ENCODE measurements around the gene WBP2. TPM values are rescaled to one million over a fixed set of nuclear protein-coding genes. Genes with fewer than 3 reads are reported as not detected.

WBP2 gene
- total and polyA plus RNA-seq, 9 of the 15 experiments (the other 6 are each of a cell fraction or from before 2014, with no cell fraction given): 2.2 to 74.3 (median 20.0) TPM

DNA sequence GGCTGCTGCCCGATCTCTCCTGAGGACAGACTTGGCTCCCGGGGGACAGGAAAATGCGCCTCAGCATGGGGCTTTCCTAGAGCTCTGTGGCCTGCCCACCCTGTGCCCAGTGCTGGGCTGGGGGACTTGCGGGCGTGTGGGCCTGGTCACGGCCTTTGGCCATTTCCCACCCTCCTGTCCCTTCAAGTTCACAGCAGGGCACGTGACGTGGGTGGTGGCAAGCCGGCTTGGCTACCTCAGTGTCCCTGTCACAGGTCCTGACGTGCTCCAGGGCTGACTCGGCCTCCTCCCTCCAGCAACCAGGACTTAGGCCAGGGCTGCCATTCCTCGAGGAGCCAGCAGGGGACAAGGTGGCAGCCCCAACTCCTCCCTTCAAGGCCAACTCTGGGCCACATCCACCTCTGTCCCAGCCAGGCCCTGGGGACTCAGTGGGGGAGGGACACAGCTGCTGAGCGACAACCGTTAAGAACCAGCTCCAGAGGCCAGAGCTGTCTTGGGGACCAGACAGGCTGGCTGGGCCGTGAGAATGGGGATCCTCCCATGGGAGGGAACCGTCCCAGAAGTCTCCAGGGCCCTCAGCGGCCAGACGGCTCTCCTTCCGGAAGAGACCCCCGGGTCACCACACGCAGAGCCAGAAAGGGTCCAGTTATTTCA, 9.9 kb downstream of the WBP2 start (continued):
- peak; percentile 61 for TF ChIP-seq CREM (IDR thresholded peaks at IDR 0.05; ENCODE audit: low read depth)
- peak; percentile 81; the same call in 1 of the 2 replicates for TF ChIP-seq FOXP1 (CRISPR knock-in tag; IDR thresholded peaks at IDR 0.05)
- TF ChIP-seq RHOXF2B (CRISPR knock-in tag; conservative IDR thresholded peaks at IDR 0.05): 0 out of 2 replicates have a peak, but pooled peaks have one; percentile 34
- TF ChIP-seq CBFA2T2 (conservative IDR thresholded peaks at IDR 0.05): 0 out of 2 replicates have a peak, but pooled peaks have one; percentile 27
- TF ChIP-seq ZNF445 (CRISPR knock-in tag; IDR thresholded peaks at IDR 0.05; ENCODE audit: low read depth): no peak
- no peak for TF ChIP-seq ZNF668 (CRISPR knock-in tag; IDR thresholded peaks at IDR 0.05)
- TF ChIP-seq, protein P1, sequence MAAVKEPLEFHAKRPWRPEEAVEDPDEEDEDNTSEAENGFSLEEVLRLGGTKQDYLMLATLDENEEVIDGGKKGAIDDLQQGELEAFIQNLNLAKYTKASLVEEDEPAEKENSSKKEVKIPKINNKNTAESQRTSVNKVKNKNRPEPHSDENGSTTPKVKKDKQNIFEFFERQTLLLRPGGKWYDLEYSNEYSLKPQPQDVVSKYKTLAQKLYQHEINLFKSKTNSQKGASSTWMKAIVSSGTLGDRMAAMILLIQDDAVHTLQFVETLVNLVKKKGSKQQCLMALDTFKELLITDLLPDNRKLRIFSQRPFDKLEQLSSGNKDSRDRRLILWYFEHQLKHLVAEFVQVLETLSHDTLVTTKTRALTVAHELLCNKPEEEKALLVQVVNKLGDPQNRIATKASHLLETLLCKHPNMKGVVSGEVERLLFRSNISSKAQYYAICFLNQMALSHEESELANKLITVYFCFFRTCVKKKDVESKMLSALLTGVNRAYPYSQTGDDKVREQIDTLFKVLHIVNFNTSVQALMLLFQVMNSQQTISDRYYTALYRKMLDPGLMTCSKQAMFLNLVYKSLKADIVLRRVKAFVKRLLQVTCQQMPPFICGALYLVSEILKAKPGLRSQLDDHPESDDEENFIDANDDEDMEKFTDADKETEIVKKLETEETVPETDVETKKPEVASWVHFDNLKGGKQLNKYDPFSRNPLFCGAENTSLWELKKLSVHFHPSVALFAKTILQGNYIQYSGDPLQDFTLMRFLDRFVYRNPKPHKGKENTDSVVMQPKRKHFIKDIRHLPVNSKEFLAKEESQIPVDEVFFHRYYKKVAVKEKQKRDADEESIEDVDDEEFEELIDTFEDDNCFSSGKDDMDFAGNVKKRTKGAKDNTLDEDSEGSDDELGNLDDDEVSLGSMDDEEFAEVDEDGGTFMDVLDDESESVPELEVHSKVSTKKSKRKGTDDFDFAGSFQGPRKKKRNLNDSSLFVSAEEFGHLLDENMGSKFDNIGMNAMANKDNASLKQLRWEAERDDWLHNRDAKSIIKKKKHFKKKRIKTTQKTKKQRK (IDR thresholded peaks at IDR 0.05; ENCODE audit: borderline replicate concordance, low read depth, low read length): no peak
- TF ChIP-seq PHF20 (IDR thresholded peaks at IDR 0.05; ENCODE audit: partially characterized antibody): peak; percentile 35
- peak; percentile 21; the same call in 1 of the 2 replicates for TF ChIP-seq GATAD2B (IDR thresholded peaks at IDR 0.05; ENCODE audit: borderline replicate concordance)
- peak; percentile 70; the same call in 1 of the 2 replicates for TF ChIP-seq CBX1 (IDR thresholded peaks at IDR 0.05; ENCODE audit: low read depth)
- TF ChIP-seq ATF7 (IDR thresholded peaks at IDR 0.05): peak; percentile 81
- no peak for TF ChIP-seq NR4A1 (CRISPR knock-in tag; IDR thresholded peaks at IDR 0.05)
- TF ChIP-seq NR4A1 (tag; IDR thresholded peaks at IDR 0.05): peak; percentile 70; the same call in 1 of the 2 replicates
- TF ChIP-seq JUND (IDR thresholded peaks at IDR 0.05; ENCODE audit: borderline replicate concordance, low read depth, low read length): peak; percentile 66
- TF ChIP-seq JUND (tag; IDR thresholded peaks at IDR 0.05; ENCODE audit: borderline replicate concordance, low read depth, low read length): peak; percentile 67; the same call in 2 of the 3 replicates
- peak; percentile 87 for TF ChIP-seq BHLHE40 (IDR thresholded peaks at IDR 0.05; ENCODE audit: low read length)
- TF ChIP-seq, protein P2, sequence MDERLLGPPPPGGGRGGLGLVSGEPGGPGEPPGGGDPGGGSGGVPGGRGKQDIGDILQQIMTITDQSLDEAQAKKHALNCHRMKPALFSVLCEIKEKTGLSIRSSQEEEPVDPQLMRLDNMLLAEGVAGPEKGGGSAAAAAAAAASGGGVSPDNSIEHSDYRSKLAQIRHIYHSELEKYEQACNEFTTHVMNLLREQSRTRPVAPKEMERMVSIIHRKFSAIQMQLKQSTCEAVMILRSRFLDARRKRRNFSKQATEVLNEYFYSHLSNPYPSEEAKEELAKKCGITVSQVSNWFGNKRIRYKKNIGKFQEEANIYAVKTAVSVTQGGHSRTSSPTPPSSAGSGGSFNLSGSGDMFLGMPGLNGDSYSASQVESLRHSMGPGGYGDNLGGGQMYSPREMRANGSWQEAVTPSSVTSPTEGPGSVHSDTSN (CRISPR knock-in tag; IDR thresholded peaks at IDR 0.05; ENCODE audit: low read depth): no peak
- TF ChIP-seq, protein P2 (tag; conservative IDR thresholded peaks at IDR 0.05; ENCODE audit: low read depth): peak; percentile 70; the same call in 1 of the 2 replicates
- TF ChIP-seq ZNF766 (CRISPR knock-in tag; conservative IDR thresholded peaks at IDR 0.05): peak; percentile 86
- TF ChIP-seq, protein P3, sequence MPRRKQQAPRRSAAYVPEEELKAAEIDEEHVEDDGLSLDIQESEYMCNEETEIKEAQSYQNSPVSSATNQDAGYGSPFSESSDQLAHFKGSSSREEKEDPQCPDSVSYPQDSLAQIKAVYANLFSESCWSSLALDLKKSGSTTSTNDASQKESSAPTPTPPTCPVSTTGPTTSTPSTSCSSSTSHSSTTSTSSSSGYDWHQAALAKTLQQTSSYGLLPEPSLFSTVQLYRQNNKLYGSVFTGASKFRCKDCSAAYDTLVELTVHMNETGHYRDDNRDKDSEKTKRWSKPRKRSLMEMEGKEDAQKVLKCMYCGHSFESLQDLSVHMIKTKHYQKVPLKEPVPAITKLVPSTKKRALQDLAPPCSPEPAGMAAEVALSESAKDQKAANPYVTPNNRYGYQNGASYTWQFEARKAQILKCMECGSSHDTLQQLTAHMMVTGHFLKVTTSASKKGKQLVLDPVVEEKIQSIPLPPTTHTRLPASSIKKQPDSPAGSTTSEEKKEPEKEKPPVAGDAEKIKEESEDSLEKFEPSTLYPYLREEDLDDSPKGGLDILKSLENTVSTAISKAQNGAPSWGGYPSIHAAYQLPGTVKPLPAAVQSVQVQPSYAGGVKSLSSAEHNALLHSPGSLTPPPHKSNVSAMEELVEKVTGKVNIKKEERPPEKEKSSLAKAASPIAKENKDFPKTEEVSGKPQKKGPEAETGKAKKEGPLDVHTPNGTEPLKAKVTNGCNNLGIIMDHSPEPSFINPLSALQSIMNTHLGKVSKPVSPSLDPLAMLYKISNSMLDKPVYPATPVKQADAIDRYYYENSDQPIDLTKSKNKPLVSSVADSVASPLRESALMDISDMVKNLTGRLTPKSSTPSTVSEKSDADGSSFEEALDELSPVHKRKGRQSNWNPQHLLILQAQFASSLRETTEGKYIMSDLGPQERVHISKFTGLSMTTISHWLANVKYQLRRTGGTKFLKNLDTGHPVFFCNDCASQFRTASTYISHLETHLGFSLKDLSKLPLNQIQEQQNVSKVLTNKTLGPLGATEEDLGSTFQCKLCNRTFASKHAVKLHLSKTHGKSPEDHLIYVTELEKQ (CRISPR knock-in tag; IDR thresholded peaks at IDR 0.05): no peak

All from K562 (cell line).